Small intestine (tissue), 16 donors: ENCODE results near the gene HCAR3. TPM values are rescaled to one million over a fixed set of nuclear protein-coding genes. Genes with fewer than 3 reads are reported as not detected.
"Not testable (repeated sequence)": the region's sequence is repeated elsewhere in the genome, so short reads cannot be mapped to it uniquely, and the experiment has no call there.

ENCODE experiments used
- DNase-seq, 2 donors: peaks; one replicate each; pipeline versions ENCODE4 v3.0.0 to v3.0.0-alpha.2; 2013
- FAIRE-seq: peaks from 2 replicates; lab custom pipeline; 2012; peaks lifted over from hg19 to GRCh38; lab: Jason Lieb, UNC
- H3K27ac ChIP-seq, 3 donors: one replicate each; pipeline ENCODE4 v1.5.1; 2013; ENCODE audit warnings: low read length in 2 of 3, mild to moderate bottlenecking in 2 of 3, control low read depth in 1 of 3, inconsistent platforms in 1 of 3, low read depth in 1 of 3, moderate library complexity in 1 of 3
- H3K27me3 ChIP-seq, 3 donors: one replicate each; pipeline ENCODE4 v1.6.1; 2013; ENCODE audit warnings: low read length in 3 of 3, inconsistent platforms in 1 of 3; ENCODE audit not compliant: control insufficient read depth in 3 of 3, insufficient read depth in 3 of 3
- H3K36me3 ChIP-seq, 3 donors: one replicate each; pipeline ENCODE4 v1.6.1; 2013; ENCODE audit warnings: low read length in 3 of 3, inconsistent platforms in 1 of 3, low read depth in 1 of 3, mild to moderate bottlenecking in 1 of 3, moderate library complexity in 1 of 3; ENCODE audit not compliant: control insufficient read depth in 3 of 3, insufficient read depth in 2 of 3
- H3K4me1 ChIP-seq, 3 donors: one replicate each; pipeline ENCODE4 v1.6.1; 2013; ENCODE audit warnings: low read length in 2 of 3, inconsistent platforms in 1 of 3, low read depth in 1 of 3, mild to moderate bottlenecking in 1 of 3, moderate library complexity in 1 of 3; ENCODE audit not compliant: control insufficient read depth in 3 of 3, insufficient read depth in 2 of 3
- H3K4me3 ChIP-seq, 3 donors: one replicate each; pipeline ENCODE4 v1.5.1; 2013; ENCODE audit warnings: low read length in 3 of 3, control low read depth in 1 of 3, inconsistent platforms in 1 of 3, low read depth in 1 of 3, mild to moderate bottlenecking in 1 of 3, moderate library complexity in 1 of 3
- H3K9me3 ChIP-seq, 2 donors: one replicate each; pipeline ENCODE4 v1.6.1; 2013; ENCODE audit warnings: low read depth in 1 of 2, low read length in 1 of 2; ENCODE audit not compliant: control insufficient read depth in 2 of 2, insufficient read depth in 1 of 2
- WGBS, 3 donors: extraction: QIAGEN DNeasy Blood & Tissue Kit; methylation state at CpG; one replicate each; pipeline ENCODE4 v1.1.7; 2013; 5-methylcytosine and 5-hydroxymethylcytosine counted together
- long read RNA-seq, 10 donors: transcript quantifications; one replicate each; lab custom pipeline, GENCODE V29; 2026
- polyA plus RNA-seq, 4 donors: library from polyadenylated mRNA; stranded (reverse) in 3 of 4; unstranded in 1 of 4; fragments of 200-250 nt in 3 of 4; fragments of 120-200 nt in 1 of 4; gene quantifications; one replicate each; pipeline versions ENCODE4 v1.2.1 to v1.2.3, GENCODE V29; 2013
- donor health status: healthy with polysubstance abuse.
- donor health status: control.
- donor health status: control.
- donor health status: Bipolar disorder and iron deficiency.
- donor health status: healthy.

HCAR3 gene
- polyA plus RNA-seq = under 1 TPM in 3 of 4 donors, not detected in 1; 0.15 to 0.52 (median 0.27) TPM
- long read RNA-seq, donor 1, partial matches to known transcripts = 0 of 1 reads
- long read RNA-seq, donor 1, other reads (novel, unspliced or antisense) = 0 of 1 reads
- long read RNA-seq, donor 2 = 0 reads
- long read RNA-seq, donor 3, partial matches to known transcripts = 0 of 1 reads
- long read RNA-seq, donor 3, other reads (novel, unspliced or antisense) = 0 of 1 reads
- long read RNA-seq, donor 4 = 0 reads
- long read RNA-seq, donor 5, partial matches to known transcripts = 0 of 2 reads
- long read RNA-seq, donor 5, other reads (novel, unspliced or antisense) = 0 of 2 reads
- long read RNA-seq, donor 6 = 0 reads
- long read RNA-seq, donor 7 = 0 reads
- long read RNA-seq, donor 8, partial matches to known transcripts = 0 of 1 reads
- long read RNA-seq, donor 8, other reads (novel, unspliced or antisense) = 0 of 1 reads
- long read RNA-seq, donor 9 = 0 reads
- long read RNA-seq, donor 10, partial matches to known transcripts = 0 of 1 reads
- long read RNA-seq, donor 10, other reads (novel, unspliced or antisense) = 0 of 1 reads

DNA sequence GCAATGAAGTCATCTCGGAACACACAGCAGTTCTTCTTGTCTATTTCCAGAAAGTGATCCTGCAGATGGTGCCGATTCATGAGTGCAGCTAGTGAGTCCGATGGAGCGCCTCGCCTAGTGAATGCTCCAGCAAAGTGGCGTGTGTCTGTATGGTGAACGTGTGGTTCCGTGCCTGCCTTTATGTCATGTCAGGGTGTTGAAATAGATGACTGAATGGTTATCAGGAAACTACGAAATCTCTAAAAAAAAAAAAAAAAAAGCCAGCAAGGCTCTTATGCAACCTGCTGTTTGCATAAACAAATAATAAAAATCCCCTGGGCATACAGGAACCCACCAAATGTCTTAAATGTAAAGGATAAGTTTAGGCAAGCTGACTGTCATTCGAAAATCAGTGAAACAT lies at the start of gene HCAR3:
Gene HCAR3 (minus strand): TSS at position 154 of the 400 bp plus-strand sequence. CDS start 74 bp downstream, at position 80.
- not testable (repeated sequence) for H3K27ac ChIP-seq

DNA sequence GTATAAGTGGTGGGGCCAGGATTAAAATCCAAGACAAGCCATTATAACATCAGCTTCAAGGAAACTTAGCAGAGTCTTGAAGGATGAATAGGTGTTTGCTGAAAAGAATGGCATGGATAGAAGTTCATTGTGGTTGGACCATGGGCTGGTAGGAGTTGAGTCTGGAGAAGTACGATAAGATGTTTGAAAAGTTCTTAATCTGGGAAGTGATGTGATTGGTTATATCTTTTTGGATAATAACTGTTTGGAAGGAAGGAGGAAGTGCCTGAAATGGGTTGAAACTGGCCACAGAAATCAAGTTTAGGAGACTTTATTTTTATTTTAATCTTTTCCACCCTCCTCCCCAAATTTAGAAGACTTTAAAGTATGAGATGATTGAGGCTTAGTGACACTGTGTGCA lies 41.0 kb upstream of the HCAR3 start:
- FAIRE-seq = no peak

More for the DNA sequence above, at the start of gene HCAR3:
- not testable (repeated sequence) for H3K36me3 ChIP-seq, H3K9me3 ChIP-seq, H3K4me3 ChIP-seq, H3K27me3 ChIP-seq, DNase-seq, FAIRE-seq
- peaks cover 0 to 13% (median 0%) of the 10 kb centered on the region in 3 donors for H3K4me1 ChIP-seq
- WGBS, 3 donors = 78 to 86% (median 82%) methylated on average over 10 of the region's 10 CpGs

DNA sequence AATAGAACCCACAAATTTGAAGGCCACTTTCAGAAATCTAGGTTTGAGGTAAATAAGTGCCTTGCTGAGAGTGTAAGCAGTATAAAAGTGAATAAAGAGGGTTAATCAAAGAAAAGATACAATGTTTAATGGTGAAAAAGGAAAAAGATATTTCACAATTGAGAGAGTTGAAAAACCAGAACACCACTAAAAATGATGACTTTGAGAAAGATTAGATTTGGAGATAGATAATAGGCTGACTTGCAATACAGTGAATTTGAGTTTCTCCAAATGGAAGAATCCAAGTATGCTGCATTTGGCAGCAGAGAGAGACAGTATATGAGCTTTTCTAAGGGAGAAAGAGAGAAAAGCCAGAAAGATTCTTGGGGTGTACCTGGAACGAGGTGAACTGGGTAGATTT lies 38.2 kb upstream of the HCAR3 start:
- DNase-seq = no peak
- Histone ChIP-seq H3K27ac (no peak overlapping the region), H3K4me3 (no peak overlapping the region), H3K36me3 (peaks cover 3 to 23% (median 6%) of the 10 kb centered on the region in 3 donors), H3K27me3 (no peaks in the 10 kb centered on the region), H3K9me3 (no peaks in the 10 kb centered on the region), H3K4me1 (peaks cover 0 to 8% (median 7%) of the 10 kb centered on the region in 3 donors)
- 57 to 96% (median 90%) methylated on average over 1 of the region's 1 CpG for WGBS, 3 donors
- no peak for FAIRE-seq

More for the DNA sequence above, 41.0 kb upstream of the HCAR3 start:
- Histone ChIP-seq H3K27ac (no peak overlapping the region), H3K4me1 (peaks cover 0 to 7% (median 3%) of the 10 kb centered on the region in 3 donors), H3K27me3 (no peaks in the 10 kb centered on the region), H3K9me3 (no peaks in the 10 kb centered on the region), H3K36me3 (peaks cover 5 to 30% (median 6%) of the 10 kb centered on the region in 3 donors), H3K4me3 (no peak overlapping the region)
- no peak for DNase-seq
- WGBS, 3 donors = 84 to 100% (median 95%) methylated on average over 1 of the region's 1 CpG

DNA sequence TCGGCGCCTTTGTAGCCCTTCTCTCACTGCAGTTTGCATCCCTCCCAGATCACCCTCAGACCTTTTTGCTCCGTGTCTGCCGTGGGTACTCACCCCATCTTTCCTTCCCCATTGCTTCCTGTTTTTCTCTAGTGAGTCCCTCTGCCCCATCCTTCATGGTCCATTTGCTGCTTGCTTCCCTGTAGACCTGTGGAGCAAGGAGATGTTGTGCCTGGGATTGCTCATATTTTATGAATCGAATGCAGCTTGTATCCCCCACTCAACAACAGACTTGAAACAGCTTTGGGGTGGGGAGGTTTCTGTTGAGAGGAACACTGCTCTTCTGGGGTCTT lies 36.7 kb upstream of the HCAR3 start:
- WGBS, 3 donors = 2 to 4% (median 3%) methylated on average over 5 of the region's 5 CpGs

DNA sequence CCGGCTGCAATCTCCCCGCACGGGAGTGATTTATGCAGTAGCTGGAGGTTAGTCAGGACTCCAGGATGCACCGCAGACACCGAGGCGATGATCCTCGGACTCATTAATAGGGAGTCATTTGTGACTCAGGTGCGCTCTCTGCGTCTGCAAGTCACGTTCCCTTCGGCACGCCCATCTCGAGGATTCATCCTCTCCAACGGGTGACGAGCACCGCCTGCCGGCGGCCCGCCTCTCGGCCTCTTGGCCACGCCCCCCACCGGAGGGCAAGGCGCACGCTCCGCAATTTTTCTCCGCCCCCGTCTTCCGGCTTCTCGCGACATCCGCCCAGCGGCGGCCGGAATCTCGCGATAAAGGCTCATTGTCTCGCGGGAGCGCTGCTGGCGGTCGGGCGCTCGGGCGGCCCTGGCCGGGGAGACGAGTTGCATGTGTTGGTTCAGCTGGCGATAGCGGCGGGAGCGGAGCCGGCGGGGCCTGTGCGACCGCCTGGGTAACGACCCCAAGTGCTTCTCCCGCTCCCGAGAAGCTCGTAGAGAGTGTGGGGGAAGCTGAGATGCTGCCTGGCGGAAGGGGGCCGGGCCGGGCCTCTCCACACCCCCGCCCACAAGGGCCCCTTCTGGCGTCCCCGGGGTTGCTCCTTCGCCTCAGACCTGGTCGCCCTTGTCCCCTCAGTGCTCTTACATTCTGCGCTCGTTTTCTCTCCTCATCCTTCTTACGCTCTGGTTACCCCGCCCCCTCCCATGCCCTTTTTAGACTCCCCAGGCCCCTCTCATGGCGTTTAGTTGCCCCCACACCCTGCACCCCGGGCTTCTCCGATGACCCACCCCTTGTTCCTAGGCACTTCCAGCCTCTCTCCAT lies 36.1 kb upstream of the HCAR3 start, which contains the start of gene DENR:
Gene DENR (plus strand): TSS at position 361 of the 855 bp plus-strand sequence. CDS start 878 bp downstream, outside the sequence.
- Histone ChIP-seq H3K4me1 (peaks cover 0 to 8% (median 7%) of the 10 kb centered on the region in 3 donors), H3K36me3 (peaks cover 0 to 11% (median 2%) of the 10 kb centered on the region in 3 donors), H3K9me3 (no peaks in the 10 kb centered on the region), H3K4me3 (peak within 1 kb of the TSS; percentile 64 to 99 (median 81)), H3K27ac (peak within 1 kb of the TSS; percentile 62 to 89 (median 89)), H3K27me3 (no peaks in the 10 kb centered on the region)
- peak; percentile 99 for DNase-seq
- FAIRE-seq = no peak
- WGBS, 3 donors = 0% methylated on average over 64 to 73 of the region's 73 CpGs

More for the DNA sequence above, 36.7 kb upstream of the HCAR3 start:
- DNase-seq = no peak
- FAIRE-seq = no peak
- Histone ChIP-seq H3K27me3 (no peaks in the 10 kb centered on the region), H3K4me3 (peak overlapping the region; percentile 64 to 99 (median 81)), H3K4me1 (peaks cover 0 to 8% (median 7%) of the 10 kb centered on the region in 3 donors), H3K27ac (peak overlapping the region; percentile 62 to 89 (median 89)), H3K9me3 (no peaks in the 10 kb centered on the region), H3K36me3 (peaks cover 2 to 16% (median 6%) of the 10 kb centered on the region in 3 donors)

DNA sequence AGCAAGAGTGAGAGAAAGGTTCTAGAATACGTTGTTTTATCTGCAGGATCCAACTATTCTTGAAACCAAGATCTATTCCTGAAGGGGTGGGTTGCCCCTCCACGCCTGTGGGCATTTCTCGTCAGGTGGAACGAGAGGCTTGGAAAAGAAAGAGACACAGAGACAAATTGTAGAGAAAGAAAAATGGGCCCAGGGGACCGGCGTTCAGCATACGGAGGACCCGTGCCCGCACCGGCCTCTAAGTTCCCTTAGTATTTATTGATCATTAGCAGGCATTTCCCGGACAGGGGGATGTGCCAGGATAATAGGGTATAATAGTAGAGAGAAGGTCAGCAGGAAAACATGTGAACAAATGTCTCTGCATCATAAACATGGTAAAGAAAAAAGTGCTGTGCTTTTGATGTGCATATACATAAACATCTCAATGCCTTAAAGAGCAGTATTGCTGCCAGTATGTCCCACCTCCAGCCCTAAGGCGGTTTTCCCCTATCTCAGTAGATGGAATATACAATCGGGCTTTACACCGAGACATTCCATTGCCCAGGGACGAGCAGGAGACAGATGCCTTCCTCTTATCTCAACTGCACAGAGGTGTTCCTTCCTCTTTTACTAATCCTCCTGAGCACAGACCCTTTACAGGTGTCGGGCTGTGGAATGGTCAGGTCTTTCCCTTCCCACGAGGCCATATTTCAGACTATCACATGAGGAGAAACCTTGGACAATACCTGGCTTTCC lies 34.3 kb upstream of the HCAR3 start:
- H3K27me3 ChIP-seq, H3K4me1 ChIP-seq, H3K27ac ChIP-seq, DNase-seq, H3K4me3 ChIP-seq, H3K9me3 ChIP-seq, H3K36me3 ChIP-seq, FAIRE-seq: not testable (repeated sequence)
- 78 to 93% (median 88%) methylated on average over 17 of the region's 17 CpGs for WGBS, 3 donors

DNA sequence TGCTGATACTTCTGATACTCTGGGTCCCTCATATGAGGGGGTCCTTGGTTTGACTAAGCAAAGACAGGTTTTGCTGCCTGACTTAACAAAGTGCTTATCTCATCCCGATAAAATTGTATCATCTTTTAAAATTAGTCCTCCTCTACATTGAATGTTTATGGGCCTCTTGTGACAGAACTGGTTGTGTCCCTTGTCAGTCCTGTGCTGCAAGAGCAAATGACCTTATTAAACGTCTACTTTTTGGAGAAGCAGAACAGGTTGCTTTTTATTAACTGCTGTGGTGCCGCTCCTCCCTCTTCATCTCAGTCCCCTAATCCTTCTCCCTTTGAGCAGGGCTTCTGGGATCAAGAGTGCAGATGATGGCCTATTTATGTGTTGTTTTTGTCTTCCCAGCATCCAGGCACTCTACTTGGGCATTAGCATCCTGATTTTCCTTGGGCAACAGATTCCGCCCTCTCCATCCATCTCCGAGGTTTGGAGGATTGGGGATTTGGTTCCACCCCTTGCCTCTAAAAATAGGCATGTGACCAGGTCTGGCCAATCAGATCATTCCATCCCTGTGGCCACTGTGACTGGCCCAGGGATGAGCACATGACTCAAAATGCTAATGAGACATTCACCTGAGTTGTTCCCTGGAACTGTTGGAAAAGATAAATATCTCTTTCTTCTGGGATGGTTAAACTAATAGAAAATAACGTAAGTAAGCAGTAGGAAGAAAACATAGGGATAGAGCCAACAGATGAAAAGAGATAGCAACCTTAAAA lies 33.1 kb upstream of the HCAR3 start:
- 69 to 82% (median 73%) methylated on average over 6 of the region's 6 CpGs for WGBS, 3 donors
- Histone ChIP-seq H3K4me3 (no peak overlapping the region), H3K27me3 (no peaks in the 10 kb centered on the region), H3K9me3 (no peaks in the 10 kb centered on the region), H3K4me1 (peaks cover 0 to 8% (median 7%) of the 10 kb centered on the region in 3 donors), H3K36me3 (peaks cover 0 to 3% (median 0%) of the 10 kb centered on the region in 3 donors), H3K27ac (no peak overlapping the region)
- DNase-seq (no peak), FAIRE-seq (no peak)
